Ammon's horn (tissue), 1 donor: Measurements from ENCODE around the gene RENBP.
A peak's percentile ranks its signal among the peaks of the same experiment; 100 is the strongest.

Source experiments
- DNase-seq: peaks from one replicate; pipeline ENCODE4 v3.0.0-alpha.2; 2016; ENCODE audit warnings: low spot score

Gene RENBP

DNA sequence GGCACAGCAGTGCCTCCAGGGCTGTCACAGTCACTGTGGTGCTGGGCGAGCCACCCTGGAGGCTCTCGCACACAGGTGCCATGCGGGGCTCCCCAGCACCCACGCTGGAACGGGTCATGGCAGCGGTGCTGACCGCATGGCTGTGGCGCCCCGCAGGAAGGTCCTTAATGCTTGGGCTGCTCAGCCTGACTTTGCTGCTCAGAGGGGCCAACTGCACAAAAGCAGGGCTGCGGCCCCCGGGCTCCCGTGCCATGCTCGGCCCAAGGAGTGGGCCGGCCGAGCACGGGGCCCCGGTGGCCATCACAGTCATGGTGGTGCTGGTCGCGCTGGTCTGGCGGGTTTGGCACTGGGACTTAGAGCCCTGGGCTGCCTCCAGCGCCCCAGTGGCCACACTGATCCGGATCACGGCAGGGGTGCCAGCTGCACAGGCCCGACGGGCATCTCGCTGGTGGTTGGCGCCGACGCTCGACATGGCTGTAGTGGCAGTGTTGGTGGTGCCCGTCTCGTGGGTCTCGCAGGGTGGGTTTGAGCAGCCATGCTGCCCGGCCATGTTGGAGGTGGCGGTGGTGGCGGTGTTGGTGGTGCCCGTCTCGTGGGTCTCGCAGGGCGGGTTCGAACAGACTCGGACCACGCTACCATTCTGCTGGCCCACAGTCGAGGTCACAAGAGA is 10.2 kb upstream of the RENBP start:
- no peak for DNase-seq

DNA sequence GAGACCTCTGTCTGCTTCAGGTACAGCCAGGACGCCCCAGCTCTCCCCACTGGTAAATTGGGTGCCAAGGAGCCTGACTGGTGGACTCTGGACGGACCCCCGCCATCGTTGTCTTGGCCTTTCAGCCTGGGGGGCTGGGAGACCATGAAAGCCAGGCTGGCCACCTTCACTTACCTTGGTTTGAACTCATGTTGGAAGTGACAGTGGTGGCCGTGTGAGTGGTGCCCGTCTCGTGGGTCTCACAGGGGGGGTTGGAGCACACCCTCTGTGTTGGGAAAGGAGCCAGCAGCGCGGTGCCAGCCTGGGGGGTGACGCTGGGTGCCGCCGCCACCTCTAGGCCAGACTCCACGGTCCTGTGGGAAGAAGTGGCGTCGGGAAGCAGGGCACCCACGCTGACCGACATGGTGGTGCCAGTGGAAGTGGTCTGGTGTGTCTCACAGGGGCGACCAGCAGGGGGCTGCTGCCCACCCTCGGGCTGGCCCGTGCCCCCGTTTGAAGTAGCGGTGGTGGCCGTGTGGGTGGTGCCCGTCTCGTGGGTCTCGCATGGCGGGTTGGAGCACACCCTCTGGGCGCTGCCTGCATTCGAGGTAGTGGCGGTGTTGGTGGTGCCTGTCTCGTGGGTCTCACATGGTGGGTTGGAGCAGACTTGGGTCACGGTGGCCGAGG is 9.6 kb upstream of the RENBP start:
- no peak for DNase-seq

DNA sequence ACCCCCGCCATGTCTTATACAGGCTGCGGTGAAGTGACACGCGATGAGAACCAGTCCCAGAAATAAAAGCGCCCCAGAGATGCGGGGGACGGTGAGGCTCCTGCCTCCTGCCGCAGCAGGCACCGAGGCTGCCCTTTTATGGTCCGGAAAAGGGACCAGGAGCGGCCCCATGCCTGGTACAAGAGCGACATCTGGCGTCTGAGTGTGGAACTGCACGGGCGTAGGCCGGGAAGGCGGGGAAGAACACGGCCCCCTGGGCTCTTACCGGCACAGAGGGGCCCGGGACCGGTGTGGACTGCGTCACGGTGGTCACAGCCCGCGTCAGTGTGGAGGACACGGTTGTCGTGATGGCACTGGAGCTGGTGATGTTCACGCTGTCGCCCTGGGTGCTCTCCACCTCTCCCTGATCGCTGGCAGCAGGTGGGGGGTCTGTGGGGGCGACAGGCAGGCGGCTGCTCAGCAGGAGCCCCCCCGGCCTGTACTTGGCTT is 8.9 kb upstream of the RENBP start:
- peak; percentile 65 for DNase-seq

DNA sequence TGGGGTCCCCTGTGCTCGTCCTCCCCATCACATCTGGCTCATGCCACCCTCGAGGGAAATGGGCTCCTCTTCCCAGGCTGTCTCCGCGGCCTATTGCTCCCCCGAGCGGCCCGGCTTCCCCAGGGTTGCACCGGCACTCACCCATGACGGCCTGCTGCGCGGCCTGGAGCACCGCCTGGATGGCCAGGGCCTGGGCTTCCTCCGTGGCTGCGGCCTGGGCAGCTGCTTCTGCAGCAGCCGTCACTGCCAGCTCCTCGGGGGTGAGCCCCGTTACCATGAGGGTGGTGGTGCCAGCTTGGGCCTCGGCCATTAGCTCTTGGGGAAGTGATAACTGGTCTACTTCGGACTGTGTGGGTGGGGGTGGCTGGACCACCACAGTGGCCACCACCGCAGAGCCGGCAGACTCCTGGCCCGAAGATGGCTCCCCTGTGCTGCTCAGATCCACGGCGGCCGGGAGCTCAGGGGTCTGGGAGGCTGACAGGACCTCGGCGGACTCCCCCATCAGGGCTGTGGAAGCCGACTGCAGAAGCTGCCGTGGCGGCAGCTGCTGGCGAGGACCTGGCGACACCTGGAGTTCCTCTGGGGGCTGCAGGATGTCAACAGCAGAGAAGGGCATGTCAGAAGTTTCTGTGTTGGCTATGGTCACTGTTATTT is 8.1 kb upstream of the RENBP start:
- DNase-seq = no peak

DNA sequence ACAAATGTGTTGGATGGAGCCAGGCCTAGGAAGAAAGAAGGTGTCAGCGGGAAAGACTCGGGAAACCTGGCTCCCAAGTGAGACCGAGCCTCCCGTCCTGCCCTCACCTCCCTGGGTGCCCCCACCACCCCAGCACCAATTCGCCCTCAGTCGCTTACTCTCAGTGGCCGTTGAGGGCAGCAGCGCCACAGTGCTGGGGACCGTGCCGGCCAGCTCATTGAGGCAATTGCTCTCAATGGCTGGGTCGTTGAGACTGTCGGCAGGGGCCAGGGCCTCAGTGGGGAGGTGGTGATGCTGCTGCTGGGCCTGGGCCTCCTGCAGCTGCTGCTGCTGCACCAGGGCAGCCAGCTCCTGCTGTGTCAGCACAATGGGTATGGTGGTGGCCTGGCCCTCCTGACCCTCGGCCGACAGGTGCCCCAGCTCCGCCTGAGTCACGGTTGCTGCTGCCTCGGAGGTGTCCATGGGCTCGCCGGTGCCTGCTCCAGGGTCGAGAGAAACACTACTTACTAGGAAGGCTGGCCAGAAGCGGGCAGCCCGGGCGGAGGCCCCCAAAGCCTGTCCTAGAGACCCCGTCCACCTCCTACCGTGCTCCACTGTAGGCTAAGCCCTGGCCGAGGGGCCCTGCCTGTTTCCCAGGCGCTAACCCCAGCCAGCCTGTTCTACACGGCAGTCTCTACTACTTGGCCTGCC is 7.4 kb upstream of the RENBP start:
- DNase-seq = no peak

DNA sequence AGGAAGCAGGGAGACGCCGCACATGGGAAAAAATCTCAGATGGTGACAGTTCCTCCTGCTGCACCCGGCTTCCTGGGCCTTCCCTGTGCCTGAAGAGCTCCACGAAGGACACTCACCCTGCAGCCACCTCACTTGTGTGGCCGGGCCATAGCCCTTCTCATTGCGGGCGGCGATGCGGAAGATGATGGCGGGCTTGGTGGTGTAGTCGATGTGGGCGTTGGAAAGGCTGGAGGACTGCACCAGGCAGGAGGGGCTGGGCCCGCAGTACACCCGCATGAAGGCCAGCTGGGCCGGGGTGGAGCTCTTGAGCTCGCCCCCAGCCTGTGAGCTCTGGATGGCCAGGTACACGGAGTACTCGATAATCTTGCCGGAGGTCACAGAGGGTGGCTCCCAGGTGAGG is 5.7 kb upstream of the RENBP start:
- DNase-seq = no peak

DNA sequence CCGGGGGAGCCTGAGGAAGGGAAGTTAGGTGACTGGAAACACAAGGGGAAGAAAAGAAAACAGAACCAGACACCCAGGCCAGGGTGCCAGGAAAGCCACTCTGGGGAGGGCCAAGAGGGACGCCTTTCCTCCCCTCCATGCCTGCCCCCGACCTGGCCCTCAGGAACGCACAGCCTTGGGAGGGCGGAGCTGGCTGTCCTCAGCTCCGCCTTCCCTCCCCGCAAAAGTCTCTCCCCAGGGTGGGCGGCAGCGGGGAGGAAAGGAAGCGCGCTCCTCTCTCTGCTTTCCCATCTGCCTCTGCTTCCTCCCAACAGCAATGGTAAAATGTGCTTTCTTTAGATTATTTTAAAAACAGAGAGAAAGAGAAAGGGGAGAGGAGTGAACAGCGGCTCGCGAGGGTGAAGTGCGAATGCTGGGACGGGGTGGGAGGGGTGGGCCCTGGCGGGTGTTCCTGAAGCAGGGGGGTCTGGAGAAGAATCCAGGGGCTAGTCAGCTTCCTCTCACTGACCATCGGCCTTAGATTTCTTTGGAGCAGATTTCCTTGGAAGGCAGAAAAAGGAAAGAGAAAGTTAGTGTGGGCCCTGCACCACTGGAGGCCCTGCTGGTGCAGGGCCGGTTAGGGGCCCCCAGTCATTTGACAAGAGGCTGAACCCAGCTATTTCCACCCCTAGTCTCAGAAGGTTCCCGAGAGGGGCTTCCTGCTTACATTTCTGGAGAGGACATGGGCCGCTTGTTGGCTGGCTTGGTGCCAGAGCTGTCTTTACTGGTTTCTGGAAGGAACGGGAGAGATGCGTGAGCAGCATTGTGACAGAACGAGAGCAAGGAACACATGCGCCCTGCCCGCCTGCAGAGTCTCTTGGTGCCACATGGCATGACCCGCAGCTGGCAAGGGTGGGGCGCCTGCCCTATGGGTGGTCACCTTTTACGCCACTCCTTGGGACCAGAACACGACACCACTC is 4.7 kb upstream of the RENBP start:
- no peak for DNase-seq

DNA sequence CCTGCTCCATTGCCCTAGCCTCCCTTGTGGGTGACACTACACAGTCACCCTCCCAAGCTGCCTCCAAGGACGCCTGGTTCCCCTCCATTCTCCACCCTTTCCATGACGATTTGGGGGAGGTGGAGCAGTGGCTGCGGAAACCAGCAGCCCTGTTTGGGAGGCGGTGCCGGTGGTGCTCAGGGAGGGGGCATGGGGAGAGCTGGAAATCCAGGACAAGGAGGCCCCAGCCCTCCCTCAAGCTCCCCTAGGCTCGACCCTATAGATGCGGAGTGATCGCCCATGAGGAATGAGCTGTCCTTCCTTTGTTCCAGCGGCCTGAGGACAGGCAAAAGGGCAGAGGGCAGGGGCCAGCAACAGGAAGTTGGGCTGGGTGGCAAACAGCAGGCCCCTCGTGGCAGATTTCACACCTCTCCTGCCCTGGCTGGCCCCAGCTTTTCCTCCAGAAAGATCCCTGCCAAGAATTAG is 3.6 kb upstream of the RENBP start:
- no peak for DNase-seq

DNA sequence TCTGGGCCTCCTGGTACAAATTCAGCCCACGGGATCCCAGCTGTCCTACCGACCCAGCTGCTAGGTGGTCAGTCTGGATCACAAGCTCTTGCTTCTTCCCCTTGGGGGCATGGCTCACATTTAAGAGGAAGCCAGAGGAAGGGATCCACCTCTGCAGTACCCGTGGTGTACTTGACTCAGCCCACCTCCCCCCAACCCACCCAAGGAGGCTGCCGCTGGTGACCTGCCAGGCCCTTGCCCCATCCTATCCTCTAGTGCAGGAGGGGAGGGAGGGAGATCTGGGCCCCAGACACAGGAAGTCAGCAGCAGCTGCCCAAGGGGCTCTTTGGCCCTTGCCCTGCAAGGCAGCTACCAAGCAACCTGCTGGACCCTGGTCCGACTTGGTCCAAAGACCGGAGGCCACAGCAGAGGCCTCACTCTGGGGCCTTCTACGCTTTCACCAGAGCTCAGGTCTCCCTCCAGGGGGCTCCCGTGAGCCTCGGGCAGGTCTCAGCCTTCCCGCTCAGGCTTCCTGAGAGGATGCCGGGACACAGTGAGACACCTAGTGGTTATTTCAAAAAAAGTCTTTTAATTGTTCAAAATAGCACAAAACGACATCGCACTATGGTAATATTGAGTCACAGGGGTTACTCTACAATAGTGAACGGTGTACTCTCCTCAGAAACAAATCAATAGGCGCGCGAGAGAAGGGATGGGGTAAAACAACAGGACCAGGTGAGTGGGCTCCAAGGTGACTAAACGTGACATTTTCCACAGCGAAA is 2.7 kb upstream of the RENBP start:
- DNase-seq = peak; percentile 61

DNA sequence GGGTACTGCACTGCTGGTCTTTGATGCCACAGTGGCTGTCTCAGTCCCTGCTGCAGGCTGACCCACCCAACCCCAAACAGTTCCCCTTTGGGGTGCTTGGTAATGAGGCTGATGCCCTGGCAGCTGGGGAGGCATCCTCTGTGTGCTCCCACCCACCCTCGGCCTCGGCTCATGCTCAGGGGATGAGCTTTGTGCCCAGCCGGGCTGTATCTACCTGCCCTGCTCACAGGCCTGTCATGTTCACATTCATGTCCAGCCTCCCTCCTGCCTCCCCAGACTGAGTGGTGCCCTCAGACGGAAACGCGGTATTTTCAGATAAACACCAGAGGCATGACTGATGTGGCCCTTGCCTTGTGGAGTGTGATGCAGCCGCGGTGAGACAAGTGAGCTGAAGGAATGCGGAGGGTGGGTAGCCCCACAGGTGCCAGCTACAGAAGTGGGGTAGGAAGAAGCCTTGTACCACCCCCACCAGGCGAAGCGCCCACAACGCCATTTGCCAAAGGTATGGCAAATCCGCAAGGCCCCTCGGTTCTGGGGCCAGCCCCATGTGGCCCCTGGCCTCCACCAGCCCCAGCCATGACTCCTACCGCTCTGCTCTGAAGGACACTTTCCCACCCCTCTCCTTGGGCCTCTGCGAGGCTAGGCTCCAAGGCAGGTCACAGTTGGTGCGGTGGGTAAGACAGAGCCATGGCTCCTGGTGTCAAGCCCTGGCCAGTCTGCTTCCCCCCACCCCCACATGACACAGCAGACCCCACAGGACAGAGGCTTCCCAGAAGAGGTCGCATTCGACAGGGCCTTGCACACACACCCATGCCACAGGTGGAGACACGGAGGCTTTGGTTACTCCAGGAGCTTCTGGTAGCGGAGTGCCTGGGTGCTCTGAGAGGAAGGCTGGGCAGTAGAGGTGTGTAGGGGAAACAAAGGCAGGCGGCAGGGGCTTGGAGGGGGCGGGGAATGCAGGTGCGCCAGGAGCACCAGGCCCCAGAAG is 1.8 kb upstream of the RENBP start:
- no peak for DNase-seq

DNA sequence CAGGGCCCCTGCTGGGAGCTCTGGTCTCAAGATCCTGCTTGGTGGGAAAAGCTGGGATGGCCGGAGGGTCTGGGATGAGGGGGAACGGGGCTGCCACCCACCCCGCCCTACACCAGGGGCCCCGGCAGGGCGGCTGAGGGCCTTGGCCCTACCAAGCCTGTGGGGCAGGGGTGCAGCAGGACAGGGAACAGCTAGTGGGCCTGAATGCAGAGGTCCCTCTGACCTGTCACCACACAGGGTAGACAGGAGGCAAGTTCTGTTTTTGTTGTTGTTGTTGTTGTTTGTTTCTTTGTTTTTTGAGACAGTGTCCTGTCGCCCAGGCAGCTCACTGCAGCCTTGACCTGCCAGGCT is 332 bp upstream of the RENBP start:
- no peak for DNase-seq

DNA sequence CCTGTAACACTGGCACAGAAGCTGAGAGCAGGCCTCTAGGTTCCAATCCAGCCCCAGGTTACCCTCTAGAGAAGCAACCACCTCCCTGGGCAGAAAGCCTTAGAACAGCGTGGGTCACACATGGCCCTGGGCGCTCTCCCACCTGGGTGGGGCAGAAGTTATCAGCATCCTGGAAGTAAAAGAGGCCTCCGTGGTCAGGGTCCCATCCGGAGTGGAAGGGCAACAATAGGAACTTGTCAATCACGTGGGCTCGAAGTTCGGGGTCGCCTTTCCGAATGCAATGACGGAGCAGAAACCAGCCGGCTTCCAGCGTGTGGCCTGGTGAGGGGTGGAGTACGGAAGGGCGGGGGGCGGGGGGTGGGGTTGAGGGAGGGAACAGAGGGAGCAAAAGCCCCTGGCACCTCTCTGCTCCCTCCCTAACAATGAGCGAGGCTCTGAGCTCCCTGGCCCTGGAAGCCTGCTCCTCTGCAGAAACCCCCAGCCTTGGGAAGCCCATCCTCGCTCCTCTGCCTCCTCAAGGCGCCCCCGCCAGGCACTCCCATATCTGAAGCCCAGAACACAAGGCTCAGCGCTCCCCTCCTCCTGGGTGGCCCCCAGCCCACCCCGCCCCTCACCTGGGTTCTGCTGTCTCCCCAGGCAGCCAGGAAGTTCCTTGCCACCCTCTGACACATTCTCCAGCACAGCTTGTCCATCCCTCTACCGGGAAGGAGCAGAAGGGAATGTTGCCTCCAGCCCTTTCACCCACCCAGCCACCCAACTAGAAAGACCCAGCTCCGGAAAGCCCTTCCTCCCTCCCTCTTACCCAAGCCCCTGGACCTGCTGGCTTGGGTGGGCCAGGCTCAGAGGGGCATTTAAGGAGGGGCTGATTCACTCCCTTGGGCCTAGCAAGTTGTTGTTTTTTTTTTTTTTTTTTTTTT is 2.8 kb downstream of the RENBP start:
- DNase-seq = no peak

DNA sequence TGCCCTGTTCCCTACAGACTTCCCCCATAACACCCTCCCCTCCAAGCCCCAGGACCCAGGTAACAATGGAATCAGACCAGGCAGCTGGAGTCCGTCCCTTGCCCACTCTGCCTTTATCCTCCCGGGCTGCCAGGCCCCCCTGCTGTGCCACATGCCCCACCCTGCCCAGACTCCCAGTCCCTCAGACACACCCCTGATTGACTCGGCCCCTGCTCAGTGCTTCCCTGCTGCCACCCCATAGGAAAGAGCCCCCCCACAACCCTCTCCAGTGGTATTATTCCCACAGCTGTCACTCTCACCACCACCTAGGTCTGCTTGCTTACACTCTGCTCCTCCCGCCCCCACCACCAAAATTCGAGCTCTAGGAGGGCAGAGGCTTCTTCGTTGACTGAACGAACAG is 4.9 kb downstream of the RENBP start:
- no peak for DNase-seq

DNA sequence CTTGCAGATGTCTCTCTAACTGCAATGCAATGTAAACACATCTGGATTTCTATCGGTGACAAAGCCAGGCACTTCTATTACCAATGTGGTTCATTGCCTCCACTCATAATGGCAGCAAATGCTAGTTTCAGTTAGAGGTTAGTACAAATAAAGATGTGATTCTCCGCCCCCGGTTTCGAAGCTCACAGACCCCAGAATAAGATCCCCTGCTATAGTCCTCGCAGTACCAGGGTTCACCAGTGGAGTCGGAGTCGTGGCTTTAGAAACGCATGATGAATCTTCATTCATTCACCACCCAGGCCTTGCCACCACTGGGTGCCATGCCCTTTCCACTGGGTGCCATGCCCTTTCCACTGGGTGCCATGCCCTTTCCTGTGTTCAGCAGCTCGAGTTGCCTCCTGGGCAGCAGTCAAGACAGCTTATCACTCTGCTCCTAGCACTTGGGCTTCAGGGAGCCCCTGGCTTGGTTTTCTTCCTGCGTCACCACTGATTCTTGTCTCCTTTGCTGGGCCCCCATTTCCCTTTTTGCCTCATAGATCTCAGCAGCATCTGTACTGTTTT is 6.1 kb downstream of the RENBP start:
- DNase-seq = no peak

DNA sequence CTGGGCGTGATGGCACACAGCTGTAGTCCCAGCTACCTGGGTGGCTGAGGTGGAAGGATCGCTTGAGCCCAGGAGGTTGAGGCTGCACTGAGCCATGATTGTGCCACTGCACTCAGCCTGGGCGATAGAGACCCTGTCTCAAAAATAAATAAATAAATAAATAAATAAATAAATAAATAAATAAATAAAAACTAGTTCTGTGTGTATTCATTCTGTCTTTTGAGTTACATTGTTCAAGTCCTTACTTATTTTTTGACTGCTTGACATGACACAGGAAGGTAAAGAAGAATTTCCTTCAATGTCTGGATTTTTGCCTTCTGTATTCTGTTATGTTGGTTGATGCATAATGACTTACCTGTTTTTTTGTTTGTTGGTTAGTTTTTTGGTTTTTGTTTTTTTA is 7.4 kb downstream of the RENBP start:
- no peak for DNase-seq

DNA sequence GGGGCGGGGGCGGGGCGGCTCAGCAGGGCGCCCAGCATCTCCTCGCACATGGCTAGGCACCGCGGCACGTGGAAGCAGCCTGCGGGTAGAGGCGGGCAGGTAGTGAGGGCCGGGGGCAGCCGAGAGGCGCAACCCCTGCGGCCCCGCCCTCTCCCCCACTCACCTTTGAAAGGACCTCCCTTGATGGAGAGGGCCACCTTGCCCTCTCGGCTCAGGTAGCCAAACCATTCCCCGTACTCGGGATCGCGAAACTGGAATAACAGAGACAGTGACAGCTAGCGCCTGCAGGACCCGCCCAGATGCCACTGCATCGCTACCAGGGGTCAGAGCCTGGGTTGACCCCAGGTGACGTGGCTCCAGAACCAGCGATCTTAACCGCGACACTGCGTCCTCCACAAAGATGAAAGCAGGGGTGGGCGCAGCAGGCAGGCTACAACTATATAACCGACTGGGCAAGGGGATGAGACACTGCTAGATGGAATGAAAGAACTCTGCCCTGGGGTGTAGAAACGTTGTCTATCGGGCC is 9.1 kb downstream of the RENBP start:
- no peak for DNase-seq

DNA sequence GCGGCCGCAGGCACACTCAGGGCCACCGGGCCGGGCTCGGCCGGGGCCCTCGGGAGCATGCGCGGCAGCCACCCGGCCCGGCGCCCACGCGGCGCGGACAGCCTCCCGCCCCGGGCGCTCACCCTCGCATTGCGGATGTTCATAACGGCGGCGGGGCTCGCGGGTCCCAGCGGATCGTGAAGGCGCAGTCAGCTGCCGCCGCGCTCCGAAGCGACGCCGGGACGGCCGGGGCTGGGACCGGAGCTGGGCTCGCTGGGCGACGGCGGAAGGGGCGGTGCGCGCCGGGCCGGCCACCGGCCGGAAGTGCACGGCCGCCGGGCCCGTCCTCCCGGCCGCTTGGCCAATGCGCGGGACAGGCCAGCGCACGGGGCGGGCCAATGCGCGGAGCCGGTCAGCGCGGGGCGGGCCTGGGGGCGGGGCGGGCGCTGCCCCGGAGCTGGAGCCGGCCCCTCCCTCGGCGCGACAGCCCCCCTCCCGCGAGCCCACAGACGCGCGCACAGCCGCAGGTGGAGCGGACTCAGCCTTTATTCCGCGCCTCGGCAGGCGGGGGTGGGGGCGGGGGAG is 9.6 kb downstream of the RENBP start, which contains the start of gene NAA10:
Gene NAA10 (minus strand): TSS at position 276 of the 564 bp plus-strand sequence. CDS start 133 bp downstream, at position 143.
- peak; percentile 73 for DNase-seq
